ENCODE measurements around the gene CNDP1.

Gene CNDP1

DNA sequence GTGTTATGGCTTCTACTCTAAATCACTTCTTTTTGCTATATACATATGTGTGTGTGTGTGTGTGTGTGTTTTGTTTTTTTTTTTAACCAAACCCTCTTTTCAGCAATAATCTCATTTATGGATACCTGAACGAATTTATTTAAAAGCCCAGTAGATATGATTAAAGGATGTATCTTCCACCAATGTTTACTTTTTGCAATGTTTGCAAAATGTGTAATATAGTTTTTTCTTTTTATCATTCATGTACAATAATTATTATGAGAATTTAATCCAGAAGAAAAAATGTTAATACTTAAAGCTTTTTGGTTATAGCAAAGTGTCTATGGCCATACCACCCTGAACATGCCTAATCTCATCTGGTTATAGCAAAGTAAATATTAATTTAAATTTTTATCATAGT lies 39.8 kb upstream of the CNDP1 start:
- no CpG with 5 or more reads among the region's 1 CpG for WGBS, 2 donors (ENCODE audit: extremely low coverage in 2 of 2, insufficient read length in 2 of 2, insufficient replicate concordance in 1 of 2)
- Histone ChIP-seq H3K14ac (ENCODE audit: low read length) (no peak overlapping the region), H3K9ac (ENCODE audit: low read depth, low read length, poor library complexity) (no peak overlapping the region)

GRCh38 chr18:74495581-74496507 lies 38.5 kb upstream of the CNDP1 start, which contains the start of gene CNDP2:
Gene CNDP2, plus strand, starts transcription at chr18:74496363. Its CDS starts 3,611 bp downstream, at chr18:74499974.
- DNase-seq (ENCODE audit: low spot score), result peak; percentile 99
- peak within 1 kb of the TSS; percentile 76 for H4K8ac ChIP-seq (ENCODE audit: low read depth, low read length)
- H3K79me1 ChIP-seq (ENCODE audit: low read depth, low read length), result peaks cover 4% of the 10 kb centered on the region
- peak within 1 kb of the TSS; percentile 96 for H3K23ac ChIP-seq (ENCODE audit: low read depth, low read length, poor library complexity)
- peak within 1 kb of the TSS; percentile 26 for H2BK15ac ChIP-seq (ENCODE audit: low read length)
- peak within 1 kb of the TSS; percentile 31 for H2AK5ac ChIP-seq (ENCODE audit: low read depth, low read length)
- H3K4me3 ChIP-seq (ENCODE audit: low read length in 2 of 2), result peak within 1 kb of the TSS; percentile 86 to 100
- peak within 1 kb of the TSS; percentile 97 for H3K14ac ChIP-seq (ENCODE audit: low read length)
- peak within 1 kb of the TSS; percentile 83 for H2BK5ac ChIP-seq (ENCODE audit: low read length)
- H3K9me3 ChIP-seq (replicated peaks in 1 of 2; ENCODE audit: control insufficient read depth in 2 of 2, insufficient read depth in 1 of 2, low read depth in 1 of 2, low read length in 2 of 2), result peaks cover 0 to 6% of the 10 kb centered on the region in 2 donors
- peak within 1 kb of the TSS; percentile 79 for H2BK120ac ChIP-seq (ENCODE audit: low read depth, low read length)
- H3K27me3 ChIP-seq (ENCODE audit: control insufficient read depth in 3 of 3, insufficient read depth in 3 of 3, low read depth in 1 of 3, low read length in 3 of 3), result no peaks in the 10 kb centered on the region
- peak within 1 kb of the TSS; percentile 67 for H2BK12ac ChIP-seq (ENCODE audit: low read length)
- H4K91ac ChIP-seq (ENCODE audit: low read depth, low read length, poor library complexity), result peak within 1 kb of the TSS; percentile 62
- no CpG with 5 or more reads among the region's 71 CpGs for WGBS, 2 donors (ENCODE audit: extremely low coverage in 2 of 2, insufficient read length in 2 of 2, insufficient replicate concordance in 1 of 2)
- H3K9ac ChIP-seq (ENCODE audit: low read depth, low read length, poor library complexity), result peak within 1 kb of the TSS; percentile 96
- peak within 1 kb of the TSS; percentile 72 for H3K4me2 ChIP-seq (ENCODE audit: insufficient read depth, low read length, poor library complexity, severe bottlenecking)
- H3K36me3 ChIP-seq (replicated peaks in 1 of 2; ENCODE audit: control insufficient read depth in 2 of 2, insufficient read depth in 2 of 2, low read length in 2 of 2), result peaks cover 3 to 34% of the 10 kb centered on the region in 2 donors
- peaks cover 5 to 10% of the 10 kb centered on the region in 2 donors for H3K4me1 ChIP-seq (ENCODE audit: control insufficient read depth in 2 of 2, insufficient read depth in 1 of 2, low read depth in 1 of 2, low read length in 2 of 2)
- H3K4ac ChIP-seq (ENCODE audit: low read length), result no peak within 1 kb of the TSS
- H2AFZ ChIP-seq (ENCODE audit: low read length), result peak within 1 kb of the TSS; percentile 94
- peak within 1 kb of the TSS; percentile 97 for H3K18ac ChIP-seq (ENCODE audit: low read length)
- H3K27ac ChIP-seq (replicated peaks; ENCODE audit: low read length), result peak within 1 kb of the TSS; percentile 2

More for the DNA sequence above, 39.8 kb upstream of the CNDP1 start:
- H4K8ac ChIP-seq (ENCODE audit: low read depth, low read length), result no peak overlapping the region
- no peak overlapping the region for H3K18ac ChIP-seq (ENCODE audit: low read length)
- H3K4me3 ChIP-seq (ENCODE audit: low read length in 2 of 2), result no peak overlapping the region
- no peak overlapping the region for H3K4me2 ChIP-seq (ENCODE audit: insufficient read depth, low read length, poor library complexity, severe bottlenecking)
- H3K27me3 ChIP-seq (ENCODE audit: control insufficient read depth in 3 of 3, insufficient read depth in 3 of 3, low read depth in 1 of 3, low read length in 3 of 3), result no peaks in the 10 kb centered on the region
- H3K9me3 ChIP-seq (replicated peaks in 1 of 2; ENCODE audit: control insufficient read depth in 2 of 2, insufficient read depth in 1 of 2, low read depth in 1 of 2, low read length in 2 of 2), result peaks cover 0 to 6% of the 10 kb centered on the region in 2 donors
- peaks cover 4% of the 10 kb centered on the region for H3K79me1 ChIP-seq (ENCODE audit: low read depth, low read length)
- no peak overlapping the region for H2BK120ac ChIP-seq (ENCODE audit: low read depth, low read length)
- no peak overlapping the region for H3K27ac ChIP-seq (replicated peaks; ENCODE audit: low read length)
- H3K23ac ChIP-seq (ENCODE audit: low read depth, low read length, poor library complexity), result no peak overlapping the region
- no peak for DNase-seq (ENCODE audit: low spot score)
- H3K4ac ChIP-seq (ENCODE audit: low read length), result no peak overlapping the region
- no peak overlapping the region for H2AK5ac ChIP-seq (ENCODE audit: low read depth, low read length)
- peaks cover 5 to 10% of the 10 kb centered on the region in 2 donors for H3K4me1 ChIP-seq (ENCODE audit: control insufficient read depth in 2 of 2, insufficient read depth in 1 of 2, low read depth in 1 of 2, low read length in 2 of 2)
- no peak overlapping the region for H2BK15ac ChIP-seq (ENCODE audit: low read length)
- no peak overlapping the region for H4K91ac ChIP-seq (ENCODE audit: low read depth, low read length, poor library complexity)
- no peak overlapping the region for H2BK12ac ChIP-seq (ENCODE audit: low read length)
- H2AFZ ChIP-seq (ENCODE audit: low read length), result no peak overlapping the region
- H3K36me3 ChIP-seq (replicated peaks in 1 of 2; ENCODE audit: control insufficient read depth in 2 of 2, insufficient read depth in 2 of 2, low read length in 2 of 2), result peaks cover 3 to 21% of the 10 kb centered on the region in 2 donors
- H2BK5ac ChIP-seq (ENCODE audit: low read length), result no peak overlapping the region

- Histone ChIP-seq H4K8ac (ENCODE audit: low read depth, low read length) (peak overlapping the region; percentile 76), H3K14ac (ENCODE audit: low read length) (peak overlapping the region; percentile 97), H3K9me3 (replicated peaks in 1 of 2; ENCODE audit: control insufficient read depth in 2 of 2, insufficient read depth in 1 of 2, low read depth in 1 of 2, low read length in 2 of 2) (peaks cover 0 to 6% of the 10 kb centered on the region in 2 donors), H2AK5ac (ENCODE audit: low read depth, low read length) (peak overlapping the region; percentile 31), H3K9ac (ENCODE audit: low read depth, low read length, poor library complexity) (peak overlapping the region; percentile 96), H3K27ac (replicated peaks; ENCODE audit: low read length) (no peak overlapping the region), H3K18ac (ENCODE audit: low read length) (peak overlapping the region; percentile 97), H3K4me3 (ENCODE audit: low read length in 2 of 2) (peak overlapping the region; percentile 86 to 100), H3K23ac (ENCODE audit: low read depth, low read length, poor library complexity) (peak overlapping the region; percentile 90), H3K79me1 (ENCODE audit: low read depth, low read length) (peaks cover 4% of the 10 kb centered on the region), H3K4me2 (ENCODE audit: insufficient read depth, low read length, poor library complexity, severe bottlenecking) (peak overlapping the region; percentile 56), H2BK12ac (ENCODE audit: low read length) (peak overlapping the region; percentile 67), H3K27me3 (ENCODE audit: control insufficient read depth in 3 of 3, insufficient read depth in 3 of 3, low read depth in 1 of 3, low read length in 3 of 3) (peaks cover 0 to 3% (median 0%) of the 10 kb centered on the region in 3 experiments), H3K4me1 (ENCODE audit: control insufficient read depth in 2 of 2, insufficient read depth in 1 of 2, low read depth in 1 of 2, low read length in 2 of 2) (peaks cover 5 to 13% of the 10 kb centered on the region in 2 donors), H2AFZ (ENCODE audit: low read length) (peak overlapping the region; percentile 94), H2BK120ac (ENCODE audit: low read depth, low read length) (peak overlapping the region; percentile 79), H2BK5ac (ENCODE audit: low read length) (peak overlapping the region; percentile 83), H4K91ac (ENCODE audit: low read depth, low read length, poor library complexity) (peak overlapping the region; percentile 62), H3K36me3 (replicated peaks in 1 of 2; ENCODE audit: control insufficient read depth in 2 of 2, insufficient read depth in 2 of 2, low read length in 2 of 2) (peaks cover 8 to 42% of the 10 kb centered on the region in 2 donors), H2BK15ac (ENCODE audit: low read length) (peak overlapping the region; percentile 26), H3K4ac (ENCODE audit: low read length) (no peak overlapping the region)
- WGBS, 2 donors (ENCODE audit: extremely low coverage in 2 of 2, insufficient read length in 2 of 2, insufficient replicate concordance in 1 of 2), result no CpG with 5 or more reads among the region's 48 CpGs
- no peak for DNase-seq (ENCODE audit: low spot score)
Measured at GRCh38 chr18:74496508-74497323, 37.6 kb upstream of the CNDP1 start.

Measured in neuronal stem cell (in vitro differentiated cells).